ENCODE data around the gene UVRAG. TPM values are rescaled to one million over a fixed set of nuclear protein-coding genes. Genes with fewer than 3 reads are reported as not detected.

UVRAG gene
- total RNA-seq, 1 donor from 2014 or later = 27.6 TPM

DNA sequence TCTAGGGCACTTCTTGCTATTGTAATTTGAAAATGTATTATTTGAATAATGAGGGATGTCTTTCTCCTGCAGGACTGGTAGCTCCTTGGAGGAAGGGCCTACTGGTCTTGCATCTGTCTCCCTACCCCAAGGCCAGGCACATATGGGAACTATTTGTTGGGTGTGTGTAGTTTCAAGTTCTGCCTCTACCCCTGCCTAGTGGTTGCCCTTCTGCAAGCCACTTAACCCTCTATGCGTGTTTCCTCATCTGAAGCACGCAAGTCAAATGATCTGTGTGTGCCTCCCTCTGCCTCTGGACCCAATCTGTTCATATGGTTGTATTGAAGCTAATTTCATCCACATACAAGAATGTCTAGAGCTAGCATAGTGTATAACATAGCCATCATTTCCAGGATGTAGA is 324.3 kb downstream of the UVRAG start:
- no peak overlapping the region for H3K4me3 Mint-ChIP-seq
- peaks cover 8% of the 10 kb centered on the region for H3K4me1 Mint-ChIP-seq
- DNase-seq (ENCODE audit: low spot score in 2 of 2, unreplicated experiment in 2 of 2) = no peak
- no peaks in the 10 kb centered on the region for H3K9me3 Mint-ChIP-seq
- no peaks in the 10 kb centered on the region for H3K27me3 Mint-ChIP-seq (ENCODE audit: low read depth)
- no peak overlapping the region for H3K27ac Mint-ChIP-seq
- TF ChIP-seq, protein P1, sequence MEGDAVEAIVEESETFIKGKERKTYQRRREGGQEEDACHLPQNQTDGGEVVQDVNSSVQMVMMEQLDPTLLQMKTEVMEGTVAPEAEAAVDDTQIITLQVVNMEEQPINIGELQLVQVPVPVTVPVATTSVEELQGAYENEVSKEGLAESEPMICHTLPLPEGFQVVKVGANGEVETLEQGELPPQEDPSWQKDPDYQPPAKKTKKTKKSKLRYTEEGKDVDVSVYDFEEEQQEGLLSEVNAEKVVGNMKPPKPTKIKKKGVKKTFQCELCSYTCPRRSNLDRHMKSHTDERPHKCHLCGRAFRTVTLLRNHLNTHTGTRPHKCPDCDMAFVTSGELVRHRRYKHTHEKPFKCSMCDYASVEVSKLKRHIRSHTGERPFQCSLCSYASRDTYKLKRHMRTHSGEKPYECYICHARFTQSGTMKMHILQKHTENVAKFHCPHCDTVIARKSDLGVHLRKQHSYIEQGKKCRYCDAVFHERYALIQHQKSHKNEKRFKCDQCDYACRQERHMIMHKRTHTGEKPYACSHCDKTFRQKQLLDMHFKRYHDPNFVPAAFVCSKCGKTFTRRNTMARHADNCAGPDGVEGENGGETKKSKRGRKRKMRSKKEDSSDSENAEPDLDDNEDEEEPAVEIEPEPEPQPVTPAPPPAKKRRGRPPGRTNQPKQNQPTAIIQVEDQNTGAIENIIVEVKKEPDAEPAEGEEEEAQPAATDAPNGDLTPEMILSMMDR (IDR thresholded peaks at IDR 0.05; ENCODE audit: unreplicated experiment) = no peak
- peaks cover 20% of the 10 kb centered on the region for H3K36me3 Mint-ChIP-seq

DNA sequence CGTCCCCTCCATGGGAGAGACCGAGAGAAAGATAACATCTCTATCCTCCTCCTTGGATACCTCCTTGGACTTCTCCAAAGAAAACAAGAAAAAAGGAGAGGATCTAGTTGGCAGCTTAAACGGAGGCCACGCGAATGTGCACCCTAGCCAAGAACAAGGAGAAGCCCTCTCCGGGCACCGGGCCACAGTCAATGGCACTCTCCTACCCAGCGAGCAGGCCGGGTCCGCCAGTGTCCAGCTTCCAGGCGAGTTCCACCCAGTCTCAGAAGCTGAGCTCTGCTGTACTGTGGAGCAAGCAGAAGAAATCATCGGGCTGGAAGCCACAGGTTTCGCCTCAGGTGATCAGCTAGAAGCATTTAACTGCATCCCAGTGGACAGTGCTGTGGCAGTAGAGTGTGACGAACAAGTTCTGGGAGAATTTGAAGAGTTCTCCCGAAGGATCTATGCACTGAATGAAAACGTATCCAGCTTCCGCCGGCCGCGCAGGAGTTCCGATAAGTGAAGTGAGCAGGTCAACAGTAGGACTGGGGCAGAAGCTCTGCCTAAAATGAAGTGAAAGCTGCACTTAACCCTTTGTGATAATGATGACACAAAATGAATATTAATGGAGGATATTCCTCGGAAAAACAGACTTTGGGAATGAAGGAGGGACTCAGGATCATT is 326.0 kb downstream of the UVRAG start:
- TF ChIP-seq, protein P1 (IDR thresholded peaks at IDR 0.05; ENCODE audit: unreplicated experiment) = no peak
- H3K36me3 Mint-ChIP-seq = peaks cover 18% of the 10 kb centered on the region
- no peaks in the 10 kb centered on the region for H3K9me3 Mint-ChIP-seq
- no peaks in the 10 kb centered on the region for H3K27me3 Mint-ChIP-seq (ENCODE audit: low read depth)
- H3K4me3 Mint-ChIP-seq = no peak overlapping the region
- no peak overlapping the region for H3K27ac Mint-ChIP-seq
- DNase-seq (ENCODE audit: low spot score in 2 of 2, unreplicated experiment in 2 of 2) = no peak
- peaks cover 8% of the 10 kb centered on the region for H3K4me1 Mint-ChIP-seq

DNA sequence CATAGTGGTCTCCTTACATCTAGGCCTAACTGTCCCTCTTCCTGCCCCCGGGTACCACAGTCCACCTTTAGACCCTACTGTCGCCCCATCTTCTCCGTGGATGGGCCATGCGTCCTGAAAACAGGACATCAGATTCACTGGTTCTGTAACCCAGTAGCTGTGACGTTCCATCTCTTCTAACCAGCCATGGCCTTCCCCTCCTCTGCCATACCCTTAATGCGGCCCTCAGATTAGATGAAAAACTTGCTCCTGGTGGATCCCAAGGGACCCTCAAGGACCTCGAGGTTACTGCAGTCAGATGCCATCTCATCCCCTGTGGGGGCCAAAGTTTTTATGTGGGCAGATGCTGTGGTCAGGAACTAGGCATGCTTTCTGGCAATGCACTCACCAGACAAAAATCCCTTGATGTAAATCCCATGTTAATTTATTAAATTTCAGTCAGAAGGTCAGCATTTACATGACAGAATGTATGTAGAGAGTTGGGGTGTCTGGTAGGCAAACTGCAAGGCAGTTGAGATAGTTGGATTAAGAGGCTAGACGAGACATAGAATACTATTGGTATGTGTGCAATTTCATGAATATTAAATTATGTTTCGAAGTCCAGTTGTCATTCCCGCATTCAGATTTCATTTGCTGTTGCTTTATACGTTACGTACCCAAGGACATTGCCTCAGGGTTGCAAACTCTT is 327.0 kb downstream of the UVRAG start:
- Mint-ChIP-seq H3K27me3 (ENCODE audit: low read depth) (no peaks in the 10 kb centered on the region), H3K27ac (no peak overlapping the region), H3K4me1 (peaks cover 14% of the 10 kb centered on the region), H3K4me3 (no peak overlapping the region), H3K9me3 (no peaks in the 10 kb centered on the region), H3K36me3 (peaks cover 18% of the 10 kb centered on the region)
- no peak for DNase-seq (ENCODE audit: low spot score in 2 of 2, unreplicated experiment in 2 of 2)
- TF ChIP-seq, protein P1 (IDR thresholded peaks at IDR 0.05; ENCODE audit: unreplicated experiment) = no peak

DNA sequence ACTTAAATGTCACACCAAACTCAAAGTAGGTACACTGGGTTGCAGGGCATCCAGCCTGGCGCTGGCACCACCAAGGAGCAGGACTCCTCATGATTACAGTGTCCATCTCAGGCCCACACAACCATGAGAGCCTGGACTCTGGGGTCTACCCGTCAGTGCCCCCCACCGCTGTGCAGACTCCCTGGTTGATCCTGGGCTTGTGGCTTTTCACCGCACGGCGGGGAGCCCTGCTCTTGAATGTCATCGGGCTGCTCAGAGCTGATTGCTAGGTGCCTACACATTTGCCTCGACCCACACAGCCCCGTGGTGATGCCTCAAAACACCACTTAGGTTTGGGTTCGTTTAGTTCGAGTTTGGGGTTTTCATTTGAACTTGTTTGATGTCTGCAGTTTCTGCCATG is 328.3 kb downstream of the UVRAG start:
- no peaks in the 10 kb centered on the region for H3K9me3 Mint-ChIP-seq
- H3K4me3 Mint-ChIP-seq = no peak overlapping the region
- H3K27ac Mint-ChIP-seq = no peak overlapping the region
- no peaks in the 10 kb centered on the region for H3K27me3 Mint-ChIP-seq (ENCODE audit: low read depth)
- peaks cover 15% of the 10 kb centered on the region for H3K4me1 Mint-ChIP-seq
- DNase-seq (ENCODE audit: low spot score in 2 of 2, unreplicated experiment in 2 of 2) = no peak
- TF ChIP-seq, protein P1 (IDR thresholded peaks at IDR 0.05; ENCODE audit: unreplicated experiment) = no peak
- peaks cover 18% of the 10 kb centered on the region for H3K36me3 Mint-ChIP-seq

DNA sequence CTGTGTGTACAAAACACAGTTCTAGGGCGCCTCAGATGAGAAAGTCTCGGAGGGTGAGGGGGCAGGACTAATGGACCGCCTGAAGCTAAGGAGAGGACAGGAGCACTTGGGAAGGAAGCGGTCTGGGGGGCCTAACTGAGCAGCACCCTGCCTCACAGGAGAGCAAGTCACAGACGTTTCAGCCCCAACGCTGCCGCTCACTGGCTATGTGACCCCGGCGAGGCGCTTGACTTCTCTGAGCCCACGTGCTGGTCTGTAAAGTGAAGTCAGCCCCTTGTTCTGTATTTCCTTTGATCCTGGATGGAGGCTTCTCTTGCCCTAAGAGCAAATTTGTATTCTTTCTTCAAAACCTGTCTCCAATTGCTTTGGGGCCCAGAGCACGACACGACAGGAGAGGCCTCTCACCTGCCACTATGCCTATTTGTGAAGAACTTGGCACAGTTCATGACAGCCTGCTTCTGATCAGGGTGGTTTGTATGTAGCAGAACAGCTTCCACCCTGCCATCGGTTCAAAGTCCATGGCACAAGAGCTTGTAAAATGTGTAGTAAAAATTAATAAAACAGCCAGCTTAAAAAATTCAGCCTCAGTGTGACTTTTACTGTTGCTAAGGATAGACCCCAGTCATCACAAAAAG is 332.2 kb downstream of the UVRAG start:
- H3K4me1 Mint-ChIP-seq = peaks cover 16% of the 10 kb centered on the region
- H3K9me3 Mint-ChIP-seq = no peaks in the 10 kb centered on the region
- H3K27me3 Mint-ChIP-seq (ENCODE audit: low read depth) = no peaks in the 10 kb centered on the region
- peaks cover 8% of the 10 kb centered on the region for H3K36me3 Mint-ChIP-seq
- DNase-seq (ENCODE audit: low spot score in 2 of 2, unreplicated experiment in 2 of 2) = no peak
- no peak overlapping the region for H3K4me3 Mint-ChIP-seq
- TF ChIP-seq, protein P1 (IDR thresholded peaks at IDR 0.05; ENCODE audit: unreplicated experiment) = no peak
- no peak overlapping the region for H3K27ac Mint-ChIP-seq

All from mesothelial cell of epicardium (in vitro differentiated cells).